HG03064 (cell line): ENCODE measurements around the gene SAMMSON.

ENCODE experiments used
- ATAC-seq: cut with Tn5 transposase; IDR thresholded peaks from one replicate; pipeline ENCODE4 v1.9.1; 2021; ENCODE audit warnings: low read depth; ENCODE audit not compliant: unreplicated experiment

The SAMMSON gene

DNA sequence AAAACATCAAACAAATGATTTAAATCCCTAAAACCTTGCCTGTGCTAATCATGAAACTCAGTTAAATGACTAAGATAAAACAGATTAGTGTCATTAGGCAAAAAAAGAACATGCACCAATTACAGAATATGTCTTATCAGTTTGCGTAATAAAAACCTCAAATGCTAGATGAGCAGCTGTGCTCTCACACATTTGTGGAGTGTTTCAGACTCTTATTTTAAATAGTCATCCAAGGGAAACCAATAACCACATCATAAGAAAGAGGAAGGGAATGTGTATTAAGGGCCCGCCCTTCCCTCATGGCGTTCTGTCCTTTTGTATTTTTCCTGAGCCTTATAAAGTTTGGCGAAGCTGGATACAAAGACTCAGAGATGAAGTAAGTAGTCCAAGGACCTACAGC is 6.6 kb downstream of the SAMMSON start:
- ATAC-seq, result no peak

DNA sequence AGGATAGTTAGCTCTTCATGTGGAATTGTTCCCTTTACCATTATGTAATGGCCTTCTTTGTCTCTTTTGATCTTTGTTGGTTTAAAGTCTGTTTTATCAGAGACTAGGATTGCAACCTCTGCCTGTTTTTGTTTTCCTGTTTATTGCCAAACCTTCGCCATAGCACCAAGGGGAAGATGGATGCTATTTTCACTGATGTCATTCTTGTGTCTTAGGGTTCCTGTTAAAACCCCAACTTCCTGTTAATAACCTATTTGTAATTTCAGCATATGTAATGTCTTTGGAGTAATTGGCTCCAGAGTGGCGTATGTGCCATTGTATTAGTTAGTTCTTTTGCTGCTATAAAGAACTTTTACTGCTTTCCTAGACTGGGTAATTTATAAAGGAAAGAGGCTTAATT is 10.8 kb downstream of the SAMMSON start:
- no peak for ATAC-seq

DNA sequence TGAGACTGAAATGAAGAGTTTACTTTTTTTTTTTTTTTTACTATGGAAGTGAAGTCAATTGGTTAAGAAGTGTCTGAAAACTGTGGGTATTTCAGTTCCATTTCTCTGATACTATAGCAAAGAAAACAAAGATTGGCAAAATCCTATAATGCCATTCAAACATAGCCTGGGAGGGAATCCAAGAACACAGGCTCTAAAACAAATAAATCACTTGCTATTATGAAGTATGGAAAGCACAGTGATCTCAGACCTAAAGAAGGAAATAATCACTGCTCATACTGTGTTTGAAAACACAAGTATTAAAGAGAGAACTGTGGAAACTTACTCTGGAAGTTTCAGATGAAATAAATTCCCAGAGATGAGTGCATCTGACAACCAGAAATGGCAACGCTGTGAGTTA is 12.0 kb downstream of the SAMMSON start:
- no peak for ATAC-seq

DNA sequence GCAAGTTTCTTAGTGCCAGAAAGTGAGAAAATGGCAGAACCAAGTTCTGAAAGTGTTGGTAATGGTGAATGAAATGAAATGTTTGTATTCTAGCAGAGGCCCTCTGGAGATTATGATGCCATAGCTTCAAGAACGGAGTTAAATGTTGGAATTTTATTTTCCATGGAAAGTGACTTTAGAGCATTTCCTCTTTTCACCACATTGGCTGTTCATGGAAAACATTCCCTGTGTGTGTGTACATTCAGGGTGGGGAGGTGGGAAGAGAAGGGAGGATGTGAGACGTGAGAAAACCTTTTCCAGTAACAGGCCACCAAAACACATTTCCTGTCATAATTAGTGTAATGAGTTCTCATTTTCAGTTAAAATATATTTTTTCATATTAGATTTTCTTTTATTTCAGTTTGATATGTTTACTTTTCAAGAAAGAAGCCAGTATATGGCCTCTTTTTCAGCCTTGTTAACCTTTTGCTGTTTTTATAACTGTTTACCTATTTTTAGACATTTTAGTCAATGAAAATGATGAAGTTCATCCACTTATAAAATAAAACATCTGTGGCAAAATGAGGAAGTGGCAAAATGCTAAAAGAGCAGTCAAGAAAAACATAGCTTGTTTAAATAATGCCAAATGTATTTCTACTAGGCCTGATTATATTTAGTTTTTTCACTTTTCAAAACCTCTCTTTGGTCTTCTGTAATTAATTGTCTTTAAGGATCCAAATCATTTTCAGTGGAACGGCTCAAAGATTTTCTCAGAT is 21.6 kb downstream of the SAMMSON start:
- ATAC-seq, result no peak

- ATAC-seq, result no peak
Observed at GRCh38 chr3:70028361-70028760, 28.8 kb downstream of the SAMMSON start.

DNA sequence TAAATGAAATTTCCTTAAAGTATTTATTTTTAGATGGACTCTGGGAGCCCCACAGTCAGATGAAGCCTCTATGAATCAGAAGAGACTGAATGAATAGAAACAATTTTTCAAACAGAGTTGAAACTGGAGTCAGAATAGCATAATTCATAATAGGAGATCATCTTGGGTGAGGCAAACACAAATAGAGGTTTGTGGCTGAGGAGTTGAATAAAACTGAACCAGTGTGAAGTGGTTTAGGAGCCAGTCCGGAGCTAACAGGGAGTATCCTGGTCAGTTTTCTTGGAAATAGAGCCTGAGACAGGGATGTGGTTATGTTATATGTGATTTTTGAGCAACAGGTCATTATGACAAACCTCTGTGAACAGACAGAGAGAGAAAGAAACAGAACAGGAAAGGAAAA is 39.2 kb downstream of the SAMMSON start:
- no peak for ATAC-seq

DNA sequence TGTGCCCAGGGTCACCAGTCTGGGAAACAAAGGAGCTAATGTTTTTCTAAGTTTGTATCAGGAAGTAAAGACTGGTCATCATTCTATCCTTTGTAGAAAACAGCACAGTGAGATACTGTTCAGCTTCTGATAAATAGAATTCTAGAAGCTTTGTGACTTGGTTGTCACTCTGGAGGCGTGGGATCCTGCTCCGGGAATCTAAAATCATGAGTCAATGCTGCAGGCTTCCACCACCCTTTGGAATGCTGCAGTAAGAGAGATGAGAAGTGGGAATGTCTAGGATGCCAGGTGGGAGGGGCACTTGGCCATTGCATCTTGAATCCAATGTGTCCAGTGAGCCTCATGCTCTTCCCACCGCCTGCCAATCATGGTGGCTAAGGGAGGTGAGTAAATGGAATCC is 40.9 kb downstream of the SAMMSON start:
- no peak for ATAC-seq

DNA sequence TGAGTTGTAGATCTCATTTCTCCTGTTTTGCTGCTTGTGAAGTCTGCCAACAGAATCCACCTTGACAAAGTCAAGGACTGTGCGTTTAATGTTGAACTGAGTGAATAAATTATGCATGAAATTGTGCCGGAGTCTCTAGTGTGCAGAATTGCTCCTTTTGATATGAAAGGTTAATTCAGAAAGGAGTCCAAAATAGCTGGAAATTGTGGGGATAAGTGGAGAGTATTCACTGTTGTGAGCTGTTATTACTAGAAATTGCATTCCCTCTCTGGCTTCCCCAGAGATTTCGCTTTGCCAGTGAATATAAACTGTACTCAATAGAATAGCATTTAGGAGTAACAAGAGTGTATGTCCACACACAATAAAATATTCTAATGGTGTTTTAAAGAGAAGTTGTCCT is 43.1 kb downstream of the SAMMSON start:
- no peak for ATAC-seq

DNA sequence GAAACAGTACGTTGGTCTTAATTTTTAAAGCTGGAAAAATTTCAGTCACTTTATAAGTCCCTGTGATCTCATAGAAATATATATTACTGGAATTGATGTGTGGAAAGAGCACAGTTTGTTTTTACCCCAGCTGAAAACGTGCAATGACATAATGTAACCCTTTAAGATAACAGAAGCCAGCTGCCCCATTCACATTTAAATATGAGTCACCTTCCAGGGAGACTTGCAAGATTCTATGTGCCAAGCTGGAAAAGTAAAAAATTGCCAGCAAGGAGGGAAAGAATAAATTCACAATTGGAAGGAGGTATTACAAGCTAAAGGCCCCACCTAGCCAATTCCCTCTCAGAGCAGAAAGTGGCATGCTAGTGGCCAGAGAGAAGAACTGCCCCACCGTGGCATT is 50.2 kb downstream of the SAMMSON start:
- no peak for ATAC-seq

DNA sequence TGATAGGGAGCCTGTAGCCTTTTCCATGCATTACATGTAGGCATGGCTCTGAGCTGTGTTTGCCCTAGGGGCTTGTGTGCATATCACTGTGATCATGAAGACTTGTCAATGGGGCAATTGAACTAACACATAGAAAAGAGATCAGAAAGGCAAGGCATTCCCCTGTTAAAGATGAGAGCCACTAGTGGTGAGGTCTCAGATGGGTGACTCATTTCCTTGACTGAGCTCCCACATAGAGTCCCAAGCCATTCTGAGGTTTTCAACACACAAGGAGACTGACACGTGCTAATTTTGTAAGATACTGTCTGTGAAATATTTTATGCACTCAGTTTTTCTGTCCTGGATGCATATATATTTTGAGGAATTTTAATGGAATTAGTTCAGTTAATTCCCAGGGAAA is 53.8 kb downstream of the SAMMSON start:
- no peak for ATAC-seq

GRCh38 chr3:70056081-70056480 is 56.5 kb downstream of the SAMMSON start:
- ATAC-seq, result no peak

- no peak for ATAC-seq
Observed at GRCh38 chr3:70057426-70057825, 57.9 kb downstream of the SAMMSON start.

GRCh38 chr3:70061096-70061495 is 61.6 kb downstream of the SAMMSON start:
- no peak for ATAC-seq

DNA sequence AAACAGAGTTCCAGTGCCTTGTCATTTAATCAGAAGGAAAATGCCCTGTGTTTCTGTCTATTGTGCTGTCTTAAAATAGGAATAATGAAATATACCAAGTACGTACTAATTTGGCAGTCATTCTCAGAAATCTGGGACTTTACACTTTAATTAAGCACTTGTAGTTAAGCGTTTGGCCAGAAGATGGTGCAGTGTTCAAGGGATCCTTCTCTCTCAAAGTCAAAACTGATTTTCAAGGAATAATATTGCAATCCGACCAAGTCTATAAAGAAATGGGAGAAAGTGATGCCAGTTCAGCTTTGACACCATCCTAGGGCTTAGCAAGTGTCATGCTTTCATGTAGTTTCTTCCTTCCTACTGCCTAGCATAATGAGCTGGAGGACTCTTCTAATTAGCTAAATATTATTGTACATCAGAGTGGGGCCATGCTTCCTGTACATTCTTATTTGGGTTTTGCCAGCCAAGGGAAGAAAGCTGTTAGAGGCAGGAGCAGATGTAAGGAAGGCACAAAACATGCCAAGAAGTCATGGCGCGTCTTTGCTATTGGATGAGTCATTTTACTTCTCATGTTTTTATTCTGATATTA is 64.8 kb downstream of the SAMMSON start:
- ATAC-seq, result no peak

DNA sequence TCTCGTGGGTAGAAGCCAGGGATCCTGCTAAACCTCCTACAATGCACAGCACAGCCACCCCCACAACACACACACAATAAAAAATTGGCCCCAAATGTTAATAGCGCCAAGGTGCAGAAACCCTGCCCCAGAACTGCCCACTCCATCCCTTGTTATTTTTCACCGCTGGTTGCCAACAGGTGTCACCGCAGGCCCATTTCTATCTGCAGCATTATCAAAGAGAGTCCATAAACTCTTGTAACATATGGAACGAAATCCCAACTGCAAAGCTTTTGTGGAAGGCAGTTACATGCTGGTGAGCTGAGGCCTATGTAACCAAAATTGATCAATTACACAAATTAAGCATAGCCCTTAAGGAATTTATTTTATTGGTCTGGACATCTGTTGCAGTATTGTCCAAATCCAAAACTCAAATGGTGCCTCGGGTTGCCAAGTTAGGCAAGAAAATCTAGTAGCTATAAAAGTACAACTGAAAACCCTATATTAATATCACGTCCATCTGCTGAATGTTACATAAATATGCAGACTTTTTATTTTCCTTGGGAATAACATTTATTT is 66.2 kb downstream of the SAMMSON start:
- ATAC-seq, result no peak

- no peak for ATAC-seq
Observed at GRCh38 chr3:70067860-70068521, 68.5 kb downstream of the SAMMSON start.

DNA sequence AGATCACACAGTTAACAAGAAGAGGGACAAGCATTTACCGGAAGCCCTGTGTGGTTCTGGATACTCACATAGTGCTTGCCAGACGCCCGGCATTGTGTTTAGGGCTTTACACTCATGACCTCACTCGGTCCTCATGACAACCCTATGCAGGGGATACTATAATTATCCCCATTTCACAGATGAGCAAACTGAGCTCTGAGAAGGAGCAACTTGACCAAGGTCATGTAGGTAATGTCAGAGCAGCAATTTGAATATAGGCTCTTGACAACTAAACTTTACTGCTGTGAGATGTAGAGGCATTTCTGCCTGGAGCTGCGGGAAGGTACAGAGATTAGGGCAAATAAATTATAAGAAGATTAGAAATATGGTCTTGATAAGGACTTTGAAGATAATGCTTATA is 70.0 kb downstream of the SAMMSON start:
- ATAC-seq, result no peak

DNA sequence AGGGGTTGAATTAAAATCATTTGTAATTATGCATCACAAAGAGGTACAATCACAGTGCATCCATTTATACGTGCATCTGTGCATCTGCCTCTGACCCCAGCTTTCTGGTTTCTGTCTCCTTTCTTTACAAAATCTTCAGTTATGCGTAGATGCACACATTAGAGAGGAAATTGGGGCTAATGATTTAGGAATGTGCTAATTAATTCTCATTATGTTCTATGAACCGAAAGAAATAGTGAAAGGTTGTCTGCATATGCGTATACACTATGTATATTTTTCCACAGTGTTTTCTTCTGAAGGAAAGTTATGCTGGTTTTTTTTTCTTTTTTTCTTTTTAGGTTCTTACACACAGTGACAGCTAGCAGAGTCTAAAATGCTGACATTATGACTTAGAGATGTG is 71.6 kb downstream of the SAMMSON start:
- ATAC-seq, result no peak

GRCh38 chr3:70072180-70072579 is 72.6 kb downstream of the SAMMSON start:
- ATAC-seq, result no peak

- no peak for ATAC-seq
Observed at GRCh38 chr3:70072754-70073153, 73.2 kb downstream of the SAMMSON start.

GRCh38 chr3:70075101-70075500 is 75.6 kb downstream of the SAMMSON start:
- no peak for ATAC-seq

DNA sequence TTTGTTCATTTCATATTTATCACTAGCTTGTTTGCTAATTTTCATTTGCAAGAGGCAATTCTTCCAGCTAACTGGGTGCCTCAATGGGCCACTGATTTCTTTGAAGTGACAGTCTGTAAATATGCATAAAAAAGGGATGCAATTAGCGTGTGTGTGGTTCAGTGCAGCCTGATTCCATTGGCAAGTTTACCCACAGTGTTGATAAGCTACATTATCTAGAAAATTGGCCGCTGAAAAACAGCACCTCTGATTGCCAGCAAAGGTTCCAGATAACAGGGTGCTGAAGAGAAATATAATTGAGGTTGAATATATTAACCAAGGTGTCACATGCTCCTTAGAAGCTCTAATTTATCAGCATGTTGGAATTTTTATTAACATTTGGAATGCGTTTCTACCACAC is 76.9 kb downstream of the SAMMSON start:
- ATAC-seq, result no peak
